ENCODE results near the gene PRKCG.

DNA sequence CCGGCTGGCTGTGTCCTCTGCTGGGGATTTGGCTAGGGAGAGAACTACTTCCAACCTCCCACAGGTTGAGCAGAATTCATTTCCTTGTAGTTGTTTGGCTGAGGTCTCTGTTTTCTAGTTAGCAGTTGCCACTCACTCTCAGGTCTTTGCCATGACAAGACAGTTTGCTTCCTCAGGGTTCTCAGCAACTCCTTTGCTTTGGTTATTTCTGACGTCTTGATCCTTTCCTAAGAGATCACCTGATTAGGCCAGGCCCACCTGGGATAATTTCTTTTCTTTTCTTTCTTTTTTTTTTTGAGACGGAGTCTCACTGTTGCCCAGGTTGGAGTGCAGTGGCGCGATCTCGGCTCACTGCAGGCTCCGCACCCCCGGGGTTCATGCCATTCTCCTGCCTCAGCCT lies 71.4 kb downstream of the PRKCG start:
- TF ChIP-seq EZH2 (IDR thresholded peaks at IDR 0.05; ENCODE audit: insufficient read depth, poor library complexity, severe bottlenecking) (no peak), EZH2phosphoT487 (IDR thresholded peaks at IDR 0.05; ENCODE audit: insufficient read depth, low read depth) (no peak)

Measured in GM23248 (cell line).